ENCODE data around the gene DLEC1.

DNA sequence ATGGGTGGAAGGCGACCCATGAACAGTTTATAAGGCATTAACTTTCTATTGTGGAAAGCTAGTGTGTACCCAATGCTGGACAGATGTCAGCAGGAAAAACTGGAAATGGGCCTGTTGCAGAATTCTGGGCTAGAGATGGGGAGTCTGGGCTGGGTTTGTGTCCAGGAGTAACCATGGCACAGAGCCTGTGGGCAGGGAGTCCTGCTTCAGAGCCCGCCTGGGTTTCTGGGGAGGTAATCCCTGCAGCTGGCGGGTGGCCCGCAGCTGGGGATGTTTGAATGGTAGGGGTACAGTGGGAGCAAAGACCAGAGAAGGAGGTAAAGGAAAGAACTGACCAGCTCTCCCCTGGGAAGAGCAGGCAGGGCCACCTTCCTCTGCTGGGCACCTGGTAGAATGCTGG, 72.2 kb downstream of the DLEC1 start:
- TF ChIP-seq YY1 (IDR thresholded peaks at IDR 0.05; ENCODE audit: insufficient read depth, insufficient read length): no peak
- no peak for TF ChIP-seq ZNF274 (IDR thresholded peaks at IDR 0.05; ENCODE audit: low read depth, low read length)
- no peak for TF ChIP-seq SUZ12 (IDR thresholded peaks at IDR 0.05; ENCODE audit: extremely low read depth, insufficient read depth, insufficient read length)

All from NT2/D1 (cell line).